ENCODE measurements around the gene ARMC12. TPM values are rescaled to one million over a fixed set of nuclear protein-coding genes. Genes with fewer than 3 reads are reported as not detected.

Gene ARMC12
- total and polyA plus RNA-seq, 2 of the 4 experiments (the other 2 are of a cell fraction) = 0.18 to 0.74 TPM

- Histone ChIP-seq H3K79me1 (ENCODE audit: low read depth in 1 of 2, low read length in 2 of 2) (no peaks in the 10 kb centered on the region), H2BK15ac (ENCODE audit: low read depth, low read length) (no peak overlapping the region), H3K9ac (ENCODE audit: low read depth, low read length) (no peak overlapping the region), H2AFZ (replicated peaks; ENCODE audit: low read length, poor library complexity) (no peak overlapping the region), H3K23ac (ENCODE audit: low read depth, low read length) (no peak overlapping the region), H4K91ac (ENCODE audit: insufficient read depth, low read depth, low read length) (no peak overlapping the region), H3K4me3 (ENCODE audit: insufficient read depth, low read depth, low read length) (no peak overlapping the region), H4K20me1 (ENCODE audit: insufficient read depth, low read length) (no peaks in the 10 kb centered on the region), H3K4ac (ENCODE audit: low read depth, low read length) (no peak overlapping the region), H3K9me3 (ENCODE audit: control insufficient read depth, insufficient read depth, low read length) (peaks cover 3% of the 10 kb centered on the region), H3K27ac (ENCODE audit: insufficient read depth, low read length) (no peak overlapping the region), H2AK9ac (replicated peaks; ENCODE audit: low read depth, low read length, poor library complexity) (no peak overlapping the region), H4K8ac (ENCODE audit: low read depth in 2 of 2, low read length in 2 of 2) (no peak overlapping the region), H3K14ac (replicated peaks; ENCODE audit: low read depth, low read length) (no peak overlapping the region), H3K9me1 (ENCODE audit: insufficient read depth, low read length) (0 out of 2 replicates have a peak, but pooled peaks cover 6% of the 10 kb centered on the region), H3K36me3 (ENCODE audit: control insufficient read depth, insufficient read depth, low read length) (no peaks in the 10 kb centered on the region), H3K27me3 (ENCODE audit: control insufficient read depth, insufficient read depth, low read length) (no peaks in the 10 kb centered on the region), H3K56ac (ENCODE audit: extremely low read depth, insufficient read depth, low read length) (no peak overlapping the region), H2BK20ac (ENCODE audit: low read depth, low read length) (no peak overlapping the region), H4K5ac (ENCODE audit: low read depth, low read length) (no peak overlapping the region), H3K4me1 (ENCODE audit: control insufficient read depth, insufficient read depth, low read length) (peaks cover 4% of the 10 kb centered on the region; the same call in 1 of the 2 replicates), H2AK5ac (ENCODE audit: low read depth, low read length) (no peak overlapping the region), H2BK5ac (ENCODE audit: low read depth, low read length, poor library complexity, severe bottlenecking) (no peak overlapping the region), H2BK120ac (ENCODE audit: low read depth, low read length) (no peak overlapping the region), H3K4me2 (ENCODE audit: low read depth, low read length) (no peak overlapping the region), H3K18ac (ENCODE audit: low read depth, low read length) (no peak overlapping the region)
- in situ Hi-C loops (cut with MboI; ENCODE audit: low sequenced_read_pairs) (loop anchor here (5.0 kb wide), 1 partner anchor 33 kb away; no protein-coding TSS in a partner anchor), dilution Hi-C loops (cut with HindIII; ENCODE audit: low sequenced_read_pairs, unreplicated experiment) (no loop called here), intact Hi-C loops (cut with micrococcal nuclease) (no loop called here)
- DNase-seq (peak; percentile 51), ATAC-seq (ENCODE audit: low read depth) (no peak)
- WGBS, 2 experiments (ENCODE audit: extremely low coverage in 2 of 2, insufficient read length in 1 of 2) = no CpG with 5 or more reads among the region's 2 CpGs
- no TSS peak for BruUV-seq (replicated peaks)
- POLR2A ChIA-PET (ENCODE audit: unreplicated experiment) = no interaction called here
- CTCF ChIA-PET = no interaction called here
- no peak for TF ChIP-seq ELK1 (IDR thresholded peaks at IDR 0.05; ENCODE audit: borderline replicate concordance, low read depth, low read length)
- TF ChIP-seq FOS (IDR thresholded peaks at IDR 0.05; ENCODE audit: low read depth, low read length) = peak; percentile 63; the same call in 1 of the 2 replicates
Measured at GRCh38 chr6:35694462-35694861, 42.4 kb upstream of the ARMC12 start.
